Activated naive CD8-positive, alpha-beta T cell treated with anti-CD3 and anti-CD28 coated beads, Interleukin-2, amount 50 U/mL, for 16 hours (primary cell): ENCODE measurements around the gene TBX10.

Source experiments
- DNase-seq: peaks from one replicate; pipeline ENCODE4 v3.0.0-alpha.2; 2020; ENCODE audit warnings: low read depth, low spot score

The TBX10 gene

DNA sequence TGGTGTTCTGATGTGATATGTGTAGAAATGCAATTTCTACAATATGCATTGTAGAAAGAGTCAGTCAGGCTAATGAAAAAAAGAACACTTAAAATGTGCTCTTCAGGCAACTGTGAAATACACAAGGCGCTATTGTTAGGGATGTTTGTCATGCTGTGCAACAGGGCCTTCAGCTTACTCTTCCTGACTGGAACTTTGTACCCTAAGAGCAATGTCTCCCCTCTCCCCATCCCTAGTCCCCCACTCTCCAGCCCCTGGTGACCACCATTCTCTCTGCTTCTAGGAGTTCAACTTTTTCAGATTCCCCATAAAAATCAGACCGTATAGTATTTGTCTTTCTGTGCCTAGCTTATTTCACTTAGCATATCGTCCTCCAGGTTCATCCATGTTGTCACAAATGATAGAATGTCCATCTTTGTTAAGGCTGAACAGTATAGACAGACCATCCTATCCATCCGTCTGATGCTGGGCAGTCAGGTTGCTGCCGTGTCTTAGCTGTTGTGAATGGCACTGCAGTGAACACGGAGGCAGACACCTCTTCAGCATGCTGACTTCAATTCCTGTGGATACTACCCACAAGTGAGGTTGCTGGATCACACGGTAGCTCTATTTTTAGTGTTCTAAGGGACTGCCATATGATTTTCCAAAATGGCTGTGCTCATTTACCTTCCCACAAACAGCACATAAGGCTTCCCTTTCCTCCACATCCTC lies 22.2 kb downstream of the TBX10 start:
- DNase-seq = no peak

- DNase-seq = no peak
Measured at GRCh38 chr11:67616431-67617242, 22.9 kb downstream of the TBX10 start.

DNA sequence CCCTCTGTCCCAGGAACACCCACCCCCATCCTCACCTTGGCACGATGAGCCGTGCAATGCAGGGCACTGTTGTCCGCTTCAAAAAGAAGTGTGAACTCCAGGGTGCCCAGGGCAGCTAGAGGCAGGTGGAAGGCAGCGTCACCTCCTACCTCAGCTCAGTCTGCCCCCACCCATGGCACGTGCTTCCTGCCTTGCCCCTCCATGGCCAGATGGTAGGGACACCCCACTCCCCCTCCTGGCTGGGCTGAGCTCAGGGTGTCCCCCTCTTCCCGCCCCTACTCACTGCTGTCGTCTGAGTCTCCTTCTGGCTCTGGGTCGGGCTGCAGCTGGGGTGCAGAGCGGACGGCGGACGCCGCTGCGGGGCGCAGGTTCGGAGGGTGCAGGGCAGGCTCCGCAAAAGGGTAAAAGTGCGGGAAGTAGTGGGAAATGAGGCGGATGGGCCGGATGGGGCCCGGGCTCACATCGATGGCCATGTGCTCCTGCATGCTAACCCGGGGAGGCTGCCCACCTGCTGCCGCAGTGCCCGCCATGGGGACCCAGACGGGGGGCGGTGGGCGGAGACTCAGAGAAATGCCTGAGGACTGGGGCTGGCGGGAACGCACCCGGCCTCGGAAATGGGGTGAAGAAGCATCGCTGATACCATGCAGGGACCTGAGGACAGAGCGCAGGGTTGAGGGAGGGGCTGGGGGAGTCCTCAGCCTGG lies 23.7 kb downstream of the TBX10 start:
- DNase-seq = no peak

DNA sequence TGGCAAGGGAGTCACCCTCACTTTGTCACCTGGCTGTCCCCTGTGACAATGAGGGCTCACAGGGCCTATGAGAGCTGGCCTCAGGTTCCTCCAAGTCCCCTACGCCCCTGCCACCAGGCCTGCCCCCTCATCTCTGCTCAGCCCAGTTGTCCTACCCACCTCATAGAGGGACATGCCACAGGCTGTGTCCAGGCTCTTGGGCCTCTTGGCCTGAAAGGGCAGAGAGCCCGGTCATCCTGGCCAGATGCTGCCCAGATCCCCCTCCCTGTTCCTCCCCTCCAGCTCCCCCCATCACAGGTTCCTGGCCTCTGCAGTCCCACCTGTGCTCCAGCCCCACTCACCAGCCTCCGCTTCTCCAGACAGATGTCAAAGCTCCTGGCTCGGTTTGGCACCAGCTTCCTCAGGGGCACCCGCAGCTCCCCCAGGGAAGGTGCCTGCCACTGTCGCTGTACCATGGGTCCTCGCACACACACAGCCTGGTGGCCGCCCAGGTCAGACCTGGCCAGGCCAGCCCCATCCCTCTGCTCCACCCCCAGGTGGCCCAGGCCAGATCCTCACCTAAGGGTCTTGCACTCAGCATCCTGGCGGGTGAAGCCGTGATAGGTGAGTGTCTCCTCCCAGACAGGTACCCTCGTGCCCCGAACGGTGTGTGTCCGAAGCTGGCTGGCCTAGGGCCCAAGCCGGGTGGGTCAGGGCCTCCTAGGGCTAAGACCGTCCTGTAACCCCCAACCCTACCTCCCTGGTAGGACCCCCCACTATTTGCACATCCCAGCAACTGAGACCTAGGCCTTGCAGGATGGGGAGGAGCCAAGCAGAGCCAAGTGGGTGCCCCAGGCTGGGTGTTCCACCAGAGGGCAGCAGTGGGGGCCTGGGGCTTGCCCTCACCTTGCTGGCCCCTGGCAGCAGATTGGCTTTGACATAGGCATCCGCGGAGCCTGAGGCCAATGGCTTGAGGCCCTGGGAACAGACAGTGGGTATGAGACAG lies 24.5 kb downstream of the TBX10 start:
- no peak for DNase-seq

GRCh38 chr11:67613960-67614715 lies 25.4 kb downstream of the TBX10 start:
- DNase-seq = peak; percentile 54

- DNase-seq = no peak
Measured at GRCh38 chr11:67613313-67613959, 26.1 kb downstream of the TBX10 start.

- DNase-seq = no peak
Measured at GRCh38 chr11:67612751-67613150, 26.8 kb downstream of the TBX10 start.

DNA sequence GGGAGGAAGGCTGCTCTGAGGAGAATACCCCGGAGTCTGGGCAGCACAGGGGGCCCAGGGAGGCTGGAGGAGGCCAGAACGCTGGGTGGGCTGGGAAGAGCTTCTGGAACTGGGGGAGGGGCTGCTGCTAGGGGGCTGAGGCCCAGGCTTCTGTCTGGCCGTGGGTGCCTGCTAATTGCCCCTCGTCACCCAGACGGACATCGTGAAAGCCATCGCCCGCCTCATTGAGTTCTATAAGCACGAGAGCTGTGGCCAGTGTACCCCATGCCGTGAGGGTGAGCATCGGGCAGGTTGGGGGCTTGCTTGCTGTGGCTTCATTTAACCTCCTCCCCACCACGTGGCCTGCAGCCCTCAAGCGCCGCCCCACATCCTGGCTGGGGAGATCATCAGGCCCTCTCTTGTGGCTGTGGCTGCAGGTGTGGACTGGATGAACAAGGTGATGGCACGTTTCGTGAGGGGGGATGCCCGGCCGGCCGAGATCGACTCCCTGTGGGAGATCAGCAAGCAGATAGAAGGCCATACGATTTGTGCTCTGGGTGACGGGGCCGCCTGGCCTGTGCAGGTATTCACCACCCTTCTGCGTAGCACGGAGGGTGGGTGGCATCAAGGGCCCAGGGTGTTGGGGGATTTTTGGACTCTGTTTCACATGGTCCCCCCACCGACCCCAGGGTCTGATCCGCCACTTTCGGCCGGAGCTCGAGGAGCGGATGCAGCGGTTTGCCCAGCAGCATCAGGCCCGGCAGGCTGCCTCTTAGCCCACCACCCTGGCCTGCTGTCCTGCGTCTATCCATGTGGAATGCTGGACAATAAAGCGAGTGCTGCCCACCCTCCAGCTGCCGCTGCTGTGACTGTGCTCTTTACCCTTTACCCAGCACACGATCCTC lies 27.6 kb downstream of the TBX10 start:
- DNase-seq = no peak

DNA sequence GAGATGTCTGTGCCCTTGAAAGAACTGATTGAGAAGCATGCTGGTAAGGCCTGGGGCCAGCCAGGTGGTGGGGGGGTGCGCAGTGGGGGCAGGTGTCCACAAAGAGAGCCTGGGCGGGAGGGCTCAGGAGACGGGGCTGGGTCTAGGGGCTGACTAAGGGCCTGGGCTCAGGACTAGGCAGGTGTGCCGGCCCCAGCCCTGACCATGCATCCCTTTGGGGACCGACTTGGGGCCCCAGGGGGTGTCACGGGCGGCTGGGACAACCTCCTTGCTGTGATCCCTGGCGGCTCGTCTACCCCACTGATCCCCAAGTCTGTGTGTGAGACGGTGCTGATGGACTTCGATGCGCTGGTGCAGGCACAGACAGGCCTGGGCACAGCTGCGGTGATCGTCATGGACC lies 28.4 kb downstream of the TBX10 start:
- DNase-seq = no peak

- DNase-seq = no peak
Measured at GRCh38 chr11:67610302-67610868, 29.2 kb downstream of the TBX10 start.

DNA sequence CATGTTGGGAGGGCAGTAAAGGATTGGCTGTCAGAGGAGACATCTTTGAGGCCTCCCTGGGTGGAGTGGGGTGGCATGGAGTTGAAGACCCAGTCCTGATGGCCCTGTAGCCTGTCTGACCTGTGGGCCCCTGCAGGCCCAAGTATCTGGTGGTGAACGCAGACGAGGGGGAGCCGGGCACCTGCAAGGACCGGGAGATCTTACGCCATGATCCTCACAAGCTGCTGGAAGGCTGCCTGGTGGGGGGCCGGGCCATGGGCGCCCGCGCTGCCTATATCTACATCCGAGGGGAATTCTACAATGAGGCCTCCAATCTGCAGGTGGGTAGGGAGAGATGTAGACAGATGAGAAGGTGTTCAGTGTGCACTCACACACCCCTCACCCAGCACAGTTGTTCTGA lies 30.2 kb downstream of the TBX10 start:
- no peak for DNase-seq

GRCh38 chr11:67608486-67608885 lies 31.1 kb downstream of the TBX10 start:
- no peak for DNase-seq

- no peak for DNase-seq
Measured at GRCh38 chr11:67607507-67607906, 32.1 kb downstream of the TBX10 start.

DNA sequence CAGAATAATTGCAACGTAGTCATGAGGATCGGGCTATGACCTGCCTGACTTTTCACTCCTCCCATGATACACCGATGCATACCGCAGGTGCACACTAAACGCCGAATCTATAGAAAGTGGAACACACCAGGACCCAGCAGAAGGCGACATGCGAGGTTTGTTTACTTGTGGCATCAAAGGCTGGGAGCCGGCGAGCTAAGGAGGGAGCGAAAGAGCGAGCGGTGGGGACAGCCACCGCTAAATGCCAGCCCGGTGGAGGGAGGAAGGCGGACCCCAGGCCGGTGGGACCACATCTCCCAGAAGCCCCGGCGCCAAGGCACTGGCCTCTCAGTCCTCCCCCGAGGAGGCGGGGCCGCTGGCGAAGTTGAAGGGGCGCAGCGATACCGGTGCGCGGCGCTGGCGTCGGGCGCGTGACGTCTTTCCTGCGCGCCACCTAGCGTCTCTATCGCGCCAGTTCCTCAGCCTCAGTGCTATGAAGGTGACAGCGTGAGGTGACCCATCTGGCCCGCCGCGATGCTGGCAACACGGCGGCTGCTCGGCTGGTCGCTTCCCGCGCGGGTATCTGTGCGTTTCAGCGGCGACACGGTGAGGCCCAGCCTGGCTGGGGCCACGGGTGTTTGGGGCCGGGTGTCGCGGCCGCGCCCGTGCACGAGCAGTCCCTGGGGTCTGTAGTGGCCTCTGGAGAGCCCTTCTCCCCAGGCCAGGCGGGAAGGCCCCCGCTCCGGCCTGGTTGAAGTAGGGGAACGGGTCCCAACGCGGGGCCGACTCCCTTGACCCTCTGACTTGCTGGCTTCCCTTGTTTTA lies 32.9 kb downstream of the TBX10 start, which contains the start of gene NDUFV1:
TSS of gene NDUFV1 (plus strand) at position 445 of the 804 bp plus-strand sequence. CDS start at position 514, 69 bp downstream.
- peak; percentile 93 for DNase-seq

DNA sequence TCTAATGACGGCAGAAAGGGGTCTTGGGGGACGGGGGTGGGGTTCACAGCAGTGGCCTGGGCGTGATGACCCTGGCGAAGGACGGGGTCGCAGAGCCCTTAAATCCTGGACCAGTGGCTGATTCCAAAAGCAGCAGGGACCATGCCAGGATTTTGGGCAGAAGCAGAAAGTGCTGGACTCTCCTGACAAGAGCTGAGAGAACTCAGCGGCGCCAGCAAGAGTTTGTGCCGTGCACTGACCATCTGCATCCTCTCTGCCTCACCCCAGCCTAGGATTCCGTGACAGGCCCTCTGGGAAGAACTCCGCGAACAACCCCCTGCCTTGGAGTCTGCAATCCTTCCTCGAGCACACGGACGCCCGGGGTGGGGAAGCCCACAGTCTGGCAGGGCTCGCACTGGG lies 33.5 kb downstream of the TBX10 start:
- no peak for DNase-seq

- no peak for DNase-seq
Measured at GRCh38 chr11:67605231-67606011, 34.1 kb downstream of the TBX10 start.

GRCh38 chr11:67604815-67605214 lies 34.7 kb downstream of the TBX10 start:
- no peak for DNase-seq
